Cardiac muscle cell (in vitro differentiated cells and primary cell): ENCODE data around the gene TOM1. TPM values are rescaled to one million over a fixed set of nuclear protein-coding genes. Genes with fewer than 3 reads are reported as not detected.
A peak's percentile ranks its signal among the peaks of the same experiment; 100 is the strongest.

Experiments used
- DNase-seq, 2 donors: peaks; one replicate each; pipeline versions ENCODE4 v3.0.0 to v3.0.0-alpha.2; 2010 to 2017; ENCODE audit warnings: low read depth in 1 of 2, low spot score in 1 of 2
- H3K27ac ChIP-seq: fragments of 200-600 bp; sonication (generic); 2 replicates; pipeline ENCODE4 v1.5.1; 2016
- H3K27me3 ChIP-seq: fragments of 200-600 bp; sonication (generic); 2 replicates; pipeline ENCODE4 v1.6.0; 2016; ENCODE audit warnings: control low read depth
- H3K36me3 ChIP-seq: fragments of 200-600 bp; sonication (generic); 2 replicates; pipeline ENCODE4 v1.5.1; 2016; ENCODE audit warnings: control low read depth
- H3K4me1 ChIP-seq: fragments of 200-600 bp; sonication (generic); 2 replicates; pipeline ENCODE4 v1.8.1; 2017; ENCODE audit warnings: low read depth, mild to moderate bottlenecking, mixed run types
- H3K4me3 ChIP-seq: fragments of 200-600 bp; sonication (generic); 2 replicates; pipeline ENCODE4 v1.5.1; 2016; ENCODE audit warnings: mild to moderate bottlenecking
- H3K9me3 ChIP-seq: fragments of 200-600 bp; sonication (generic); 2 replicates; pipeline ENCODE4 v1.5.1; 2017; ENCODE audit warnings: low read depth, mild to moderate bottlenecking, control low read depth
- CTCF ChIP-seq: IDR thresholded peaks from 2 replicates; pipeline ENCODE4 v1.5.1; 2012; ENCODE audit warnings: low read depth, mild to moderate bottlenecking, low read length
- polyA plus RNA-seq: library from polyadenylated mRNA; unstranded; fragments of >200 nt; fragmentation: Nextera tagmentation; extraction: Ambion mirVana; gene quantifications from 2 replicates; pipeline ENCODE4 v1.2.1, GENCODE V29; 2016
- total RNA-seq: library from RNA; depleted of rRNA; stranded (reverse); fragments of >200 nt; gene quantifications from 2 replicates; pipeline ENCODE4 v1.2.3, GENCODE V29; 2016

The TOM1 gene
- total and polyA plus RNA-seq, 2 experiments from 2014 or later: 76.2 to 107 TPM

DNA sequence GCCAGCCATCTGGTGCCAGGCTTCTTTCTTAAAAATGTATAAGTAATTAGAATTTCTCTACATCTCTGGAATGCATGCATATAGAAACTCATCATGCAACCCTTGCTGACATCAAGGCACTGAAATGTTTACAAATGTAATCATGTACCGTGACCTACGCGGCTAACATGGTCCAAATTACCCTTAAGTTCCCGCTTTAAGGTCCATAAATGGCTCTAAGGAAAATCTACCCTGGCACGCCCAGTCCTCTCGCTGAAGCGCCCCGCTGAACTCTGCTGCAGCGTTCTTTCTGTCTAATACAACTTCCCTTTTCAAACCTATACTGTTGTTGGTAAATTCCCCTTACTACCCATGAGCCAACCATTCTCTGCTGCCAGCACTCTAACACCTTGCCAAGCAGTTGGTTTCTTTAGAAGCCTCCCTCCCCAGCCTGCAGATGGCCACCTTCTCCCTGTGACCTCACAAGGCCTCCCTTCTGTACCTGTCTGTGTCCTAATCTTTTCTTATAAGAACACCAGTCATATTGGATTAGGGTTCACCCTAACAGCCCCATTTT lies 67.7 kb downstream of the TOM1 start:
- Histone ChIP-seq H3K27me3 (no peaks in the 10 kb centered on the region), H3K27ac (no peak overlapping the region), H3K36me3 (no peaks in the 10 kb centered on the region), H3K4me1 (no peaks in the 10 kb centered on the region), H3K4me3 (no peak overlapping the region), H3K9me3 (no peaks in the 10 kb centered on the region)
- TF ChIP-seq CTCF: no peak
- DNase-seq: no peak

DNA sequence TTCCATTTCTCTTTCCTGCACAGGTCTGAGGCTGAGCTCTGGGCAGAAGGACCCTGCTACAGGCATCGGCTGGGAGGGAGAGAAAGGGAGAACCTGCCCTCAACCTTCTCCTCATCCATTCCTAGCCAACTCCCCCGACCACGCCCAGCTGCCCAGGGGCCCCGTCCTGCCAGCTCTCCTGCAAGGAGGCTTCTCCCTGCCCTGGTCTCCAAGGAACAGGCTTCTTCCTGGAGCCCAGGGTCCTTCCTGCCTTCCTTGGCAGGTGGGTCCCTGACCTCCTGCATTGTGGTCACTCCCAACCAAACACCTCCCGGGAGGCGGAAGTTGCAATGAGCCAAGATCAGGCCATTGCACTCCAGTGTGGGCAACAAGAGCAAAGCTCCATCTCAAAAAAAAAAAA lies 68.7 kb downstream of the TOM1 start:
- no peak for DNase-seq
- no peaks in the 10 kb centered on the region for H3K36me3 ChIP-seq
- H3K4me3 ChIP-seq: no peak overlapping the region
- TF ChIP-seq CTCF: no peak
- H3K27ac ChIP-seq: no peak overlapping the region
- no peaks in the 10 kb centered on the region for H3K27me3 ChIP-seq
- H3K9me3 ChIP-seq: no peaks in the 10 kb centered on the region
- no peaks in the 10 kb centered on the region for H3K4me1 ChIP-seq

GRCh38 chr22:35369996-35370395 lies 70.3 kb downstream of the TOM1 start:
- Histone ChIP-seq H3K4me1 (no peaks in the 10 kb centered on the region), H3K4me3 (no peak overlapping the region), H3K36me3 (no peaks in the 10 kb centered on the region), H3K27ac (no peak overlapping the region), H3K9me3 (no peaks in the 10 kb centered on the region), H3K27me3 (no peaks in the 10 kb centered on the region)
- no peak for TF ChIP-seq CTCF
- no peak for DNase-seq

- DNase-seq: no peak
- Histone ChIP-seq H3K36me3 (no peaks in the 10 kb centered on the region), H3K4me3 (no peak overlapping the region), H3K9me3 (no peaks in the 10 kb centered on the region), H3K27ac (no peak overlapping the region), H3K27me3 (no peaks in the 10 kb centered on the region), H3K4me1 (peaks cover 5% of the 10 kb centered on the region)
- TF ChIP-seq CTCF: no peak
Observed at GRCh38 chr22:35373781-35374180, 74.1 kb downstream of the TOM1 start.

DNA sequence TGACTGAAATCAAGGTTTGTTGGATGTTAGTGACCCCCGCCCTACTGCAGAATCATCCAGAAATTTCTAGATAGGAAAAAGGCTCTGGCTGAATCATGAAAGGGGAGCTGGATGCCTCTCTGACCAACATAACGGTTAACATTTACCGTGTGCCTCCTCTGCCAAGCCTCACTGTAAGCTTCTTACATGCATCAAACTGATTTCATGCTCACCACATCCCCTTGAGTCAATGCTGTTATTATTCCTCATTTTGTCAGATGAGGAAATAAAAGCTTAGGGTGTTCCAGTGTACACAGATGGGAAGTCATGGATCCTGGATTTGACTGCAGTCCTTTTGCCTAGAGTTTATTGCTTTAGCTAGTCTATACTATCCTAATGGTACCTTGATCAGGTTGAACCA lies 75.3 kb downstream of the TOM1 start:
- Histone ChIP-seq H3K27me3 (no peaks in the 10 kb centered on the region), H3K4me1 (peaks cover 5% of the 10 kb centered on the region), H3K27ac (no peak overlapping the region), H3K9me3 (no peaks in the 10 kb centered on the region), H3K4me3 (no peak overlapping the region), H3K36me3 (no peaks in the 10 kb centered on the region)
- peak in 1 of 2 donors; percentile 57 for DNase-seq
- TF ChIP-seq CTCF: no peak

DNA sequence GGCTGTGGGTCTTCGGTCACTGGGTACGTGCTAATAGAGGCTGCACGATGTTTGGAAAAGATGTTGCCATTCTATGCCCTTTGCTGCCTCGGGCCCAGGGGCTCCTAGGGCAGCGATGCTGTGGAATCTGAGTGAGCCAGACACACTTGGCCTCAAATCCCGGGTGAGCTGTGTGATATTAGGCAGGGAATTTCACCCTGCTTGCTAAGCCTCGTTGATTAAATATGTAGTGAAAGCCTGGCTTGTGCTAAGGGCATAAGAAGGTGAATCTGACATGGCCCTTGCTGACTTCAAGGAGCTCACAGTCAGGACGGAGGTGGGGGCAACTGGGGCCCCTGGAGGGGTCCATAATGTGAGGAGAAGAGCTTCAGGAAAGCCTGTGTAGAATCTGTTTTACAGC lies 75.8 kb downstream of the TOM1 start:
- Histone ChIP-seq H3K27me3 (no peaks in the 10 kb centered on the region), H3K27ac (no peak overlapping the region), H3K9me3 (no peaks in the 10 kb centered on the region), H3K36me3 (no peaks in the 10 kb centered on the region), H3K4me3 (no peak overlapping the region), H3K4me1 (peaks cover 8% of the 10 kb centered on the region)
- TF ChIP-seq CTCF: no peak
- no peak for DNase-seq
